Measurements from ENCODE around the gene NTN3.
"Not testable (repeated sequence)": the region's sequence is repeated elsewhere in the genome, so short reads cannot be mapped to it uniquely, and the experiment has no call there.

The NTN3 gene

DNA sequence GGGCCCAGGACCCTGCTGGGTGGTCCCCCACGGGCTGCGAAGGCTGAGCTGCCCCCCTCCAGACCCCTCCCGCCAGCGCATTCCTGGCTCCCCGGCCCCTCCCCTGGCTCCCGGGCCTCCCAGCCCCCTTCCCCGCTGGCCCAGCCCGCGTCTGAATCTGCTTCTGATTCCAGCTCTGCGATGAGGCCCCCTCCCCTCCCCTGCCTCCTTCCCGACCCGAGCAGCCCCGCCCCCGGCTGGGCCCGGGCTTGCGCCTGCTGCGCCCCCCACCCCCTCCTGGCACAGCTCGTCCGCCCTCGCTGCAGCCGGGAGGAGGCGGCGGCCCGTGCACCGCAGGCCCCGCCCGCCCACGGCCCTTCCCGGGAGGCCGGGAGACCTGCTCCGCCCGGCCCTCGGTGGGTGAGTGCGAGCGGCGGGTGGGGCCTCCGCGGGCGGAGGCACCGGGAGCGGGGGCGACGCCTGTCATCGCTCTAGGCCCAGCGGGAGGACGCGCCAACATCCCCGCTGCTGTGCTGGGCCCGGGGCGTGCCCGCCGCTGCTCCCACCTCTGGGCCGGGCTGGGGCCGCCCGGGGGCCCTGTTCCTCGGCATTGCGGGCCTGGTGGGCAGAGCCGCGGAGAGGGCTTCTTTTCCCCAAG is at the start of gene NTN3:
TSS of gene NTN3 (plus strand) at position 282 of the 637 bp plus-strand sequence. CDS start 405 bp downstream, outside the sequence.
- peak; percentile 93 for DNase-seq

DNA sequence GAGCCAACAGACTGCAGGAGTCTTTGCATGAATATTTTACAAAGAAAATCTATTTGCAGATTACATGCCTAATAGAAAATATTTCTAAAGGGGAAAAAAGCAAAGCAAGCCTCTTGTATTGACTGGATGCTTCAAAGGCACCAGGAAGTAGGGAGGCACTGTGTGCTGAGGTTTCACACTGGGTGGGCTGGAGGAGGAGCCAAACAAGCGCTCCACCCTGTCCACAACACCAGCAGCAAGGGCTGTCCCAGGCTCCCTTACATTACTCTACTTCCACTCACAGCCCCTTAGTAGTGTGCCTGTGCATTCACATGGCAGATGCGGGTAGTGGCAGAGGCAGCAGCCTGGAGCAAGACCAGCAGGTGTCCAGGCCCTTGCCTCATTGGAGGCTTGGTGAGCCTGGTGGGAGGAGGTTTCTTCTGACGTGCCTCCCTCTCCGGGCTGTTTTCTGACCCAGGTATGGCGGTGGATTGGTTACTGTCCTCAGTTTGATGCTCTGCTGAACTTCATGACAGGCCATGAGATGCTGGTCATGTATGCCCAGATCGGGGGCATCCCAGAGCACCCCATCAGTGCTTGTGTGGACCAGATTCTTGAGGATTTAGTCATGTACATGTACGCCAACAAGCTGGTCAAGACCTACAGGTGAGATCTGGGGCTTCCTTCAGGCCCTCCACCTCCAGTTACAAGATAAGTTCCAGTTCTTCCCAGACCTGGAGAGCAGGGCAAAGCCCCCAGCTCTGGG is 48.8 kb upstream of the NTN3 start:
- no peak for DNase-seq

DNA sequence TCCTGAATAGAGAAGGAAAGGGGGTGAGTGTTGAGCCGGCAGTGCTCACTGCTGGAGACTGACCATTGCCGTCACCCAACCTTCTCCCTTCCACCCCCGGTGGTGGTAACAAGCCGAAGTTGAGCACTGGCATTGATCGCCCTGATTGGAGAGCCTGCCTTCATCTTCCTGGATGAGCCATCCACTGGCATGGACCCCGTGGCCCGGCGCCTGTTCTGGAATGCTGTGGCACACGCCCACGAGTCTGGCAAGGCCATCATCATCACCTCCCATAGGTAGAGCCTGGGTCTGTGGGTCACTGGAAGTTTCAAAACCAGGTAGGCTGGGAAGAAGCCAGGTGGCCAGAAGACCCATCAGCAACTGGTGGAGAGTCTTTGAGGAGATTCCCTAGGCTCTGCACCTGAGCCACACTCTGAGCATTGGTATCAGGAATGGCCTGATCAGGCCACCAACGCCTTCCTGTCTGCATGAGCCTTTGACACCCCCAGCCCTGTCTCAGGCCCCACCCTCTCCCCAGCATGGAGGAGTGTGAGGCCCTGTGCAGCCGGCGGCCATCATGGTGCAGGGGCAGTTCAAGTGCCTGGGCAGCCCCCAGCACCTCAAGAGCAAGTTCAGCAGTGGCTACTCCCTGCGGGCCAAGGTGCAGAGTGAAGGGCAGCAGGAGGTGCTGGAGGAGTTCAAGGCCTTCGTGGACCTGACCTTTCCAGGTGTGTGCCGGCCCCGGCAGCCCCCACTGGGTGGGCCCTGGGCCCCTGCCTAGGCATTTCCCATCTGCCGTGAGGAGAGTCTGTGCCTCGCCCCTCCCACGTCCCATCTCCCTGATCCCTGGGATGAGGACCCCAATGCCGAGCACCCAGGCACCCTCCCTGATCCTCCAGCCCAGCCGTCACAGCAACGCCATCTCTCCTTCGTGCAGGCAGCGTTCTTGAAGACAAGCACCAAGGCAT is 46.8 kb upstream of the NTN3 start:
- DNase-seq = no peak

DNA sequence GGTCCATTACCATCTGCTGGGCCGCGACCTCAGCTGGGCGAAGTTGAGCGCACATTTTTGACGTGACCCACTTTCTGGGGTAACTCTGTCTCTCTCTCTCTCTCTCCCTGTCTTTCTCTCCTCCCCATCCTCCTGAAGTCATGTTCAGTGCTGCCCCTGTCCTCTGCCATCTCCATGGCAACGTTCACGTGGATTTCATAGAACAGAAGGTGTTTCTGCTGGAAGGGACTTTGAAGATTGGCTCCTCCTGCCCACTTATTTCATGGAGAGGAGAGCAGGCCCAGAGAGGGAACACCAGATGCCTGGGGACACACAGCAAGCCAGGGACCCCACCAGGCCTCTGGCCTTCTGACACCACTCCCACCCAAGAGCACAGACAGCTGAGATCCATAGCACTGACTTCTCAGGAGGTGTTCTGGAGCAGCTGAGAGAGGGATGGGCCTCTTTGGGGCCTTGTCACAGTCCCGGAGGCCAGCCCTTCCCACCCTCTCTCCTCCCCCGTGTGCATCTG is 46.0 kb upstream of the NTN3 start:
- DNase-seq = no peak

DNA sequence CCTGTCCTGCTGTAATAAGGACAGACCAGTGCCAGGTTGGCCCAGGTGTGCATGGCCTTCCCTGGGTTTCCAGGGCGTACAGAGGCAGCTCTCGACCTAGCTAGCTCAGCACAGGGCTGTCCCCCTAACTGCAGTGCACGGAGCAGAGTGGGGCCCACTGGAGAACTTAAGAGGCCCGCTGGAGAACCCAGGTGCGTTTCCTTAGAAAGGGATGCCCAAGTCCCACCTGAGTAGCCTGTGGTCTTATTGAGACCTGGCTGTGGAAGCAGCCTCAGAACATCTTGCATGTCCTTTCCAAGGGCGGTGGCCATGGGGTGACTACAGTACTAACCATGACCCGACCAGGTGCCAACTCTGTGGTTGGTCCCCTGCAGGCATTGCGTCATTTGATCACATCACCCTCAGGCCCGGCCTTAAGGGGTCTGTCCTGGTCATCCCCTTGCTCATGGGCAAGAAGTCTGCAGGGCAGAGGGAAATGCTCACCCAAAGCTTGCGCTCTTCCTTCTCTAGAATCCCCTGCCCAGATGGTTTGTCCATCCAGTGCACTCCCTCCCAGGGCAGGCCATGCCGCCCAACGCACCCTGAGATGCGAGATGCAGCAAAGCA is 45.2 kb upstream of the NTN3 start:
- DNase-seq = no peak

DNA sequence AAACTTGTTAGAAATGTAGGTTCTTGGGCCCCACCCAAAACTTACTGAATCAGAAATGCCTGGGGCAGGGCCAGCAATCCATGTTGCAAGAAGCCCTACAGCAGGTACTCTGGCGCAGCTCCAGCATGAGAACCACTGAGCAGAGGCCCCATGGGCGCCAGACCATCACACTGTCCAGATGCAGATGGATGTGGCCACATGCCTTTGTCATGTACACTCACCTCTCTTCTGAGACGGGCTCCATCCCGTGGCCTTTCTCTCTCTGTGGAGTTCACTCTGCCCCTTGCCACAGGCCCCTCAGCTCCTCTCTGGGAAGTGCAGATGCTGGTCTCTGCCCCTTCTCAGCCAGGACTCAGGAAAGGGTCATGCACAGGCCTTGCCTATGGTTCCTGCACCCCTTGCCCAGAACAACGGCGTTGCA is 44.1 kb upstream of the NTN3 start:
- DNase-seq = no peak

DNA sequence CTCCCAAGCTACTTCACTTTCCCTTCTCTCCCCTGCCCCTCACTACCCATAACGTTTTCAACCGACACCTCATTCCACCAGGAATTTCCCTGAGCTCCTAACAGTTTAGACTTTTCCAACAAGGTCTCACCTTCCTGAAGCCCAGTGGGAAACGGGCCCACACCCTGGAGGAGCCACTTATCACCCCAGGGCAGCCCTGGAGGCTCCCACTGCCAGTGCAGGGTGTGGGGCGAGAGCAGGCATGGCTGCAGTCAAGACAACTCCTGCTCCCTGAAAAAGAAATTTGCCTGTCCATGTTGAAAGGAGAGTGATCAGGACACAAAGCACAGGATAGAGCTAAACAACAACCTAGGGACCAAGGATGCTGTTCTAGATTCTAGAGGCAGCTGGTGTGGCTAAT is 43.6 kb upstream of the NTN3 start:
- no peak for DNase-seq

DNA sequence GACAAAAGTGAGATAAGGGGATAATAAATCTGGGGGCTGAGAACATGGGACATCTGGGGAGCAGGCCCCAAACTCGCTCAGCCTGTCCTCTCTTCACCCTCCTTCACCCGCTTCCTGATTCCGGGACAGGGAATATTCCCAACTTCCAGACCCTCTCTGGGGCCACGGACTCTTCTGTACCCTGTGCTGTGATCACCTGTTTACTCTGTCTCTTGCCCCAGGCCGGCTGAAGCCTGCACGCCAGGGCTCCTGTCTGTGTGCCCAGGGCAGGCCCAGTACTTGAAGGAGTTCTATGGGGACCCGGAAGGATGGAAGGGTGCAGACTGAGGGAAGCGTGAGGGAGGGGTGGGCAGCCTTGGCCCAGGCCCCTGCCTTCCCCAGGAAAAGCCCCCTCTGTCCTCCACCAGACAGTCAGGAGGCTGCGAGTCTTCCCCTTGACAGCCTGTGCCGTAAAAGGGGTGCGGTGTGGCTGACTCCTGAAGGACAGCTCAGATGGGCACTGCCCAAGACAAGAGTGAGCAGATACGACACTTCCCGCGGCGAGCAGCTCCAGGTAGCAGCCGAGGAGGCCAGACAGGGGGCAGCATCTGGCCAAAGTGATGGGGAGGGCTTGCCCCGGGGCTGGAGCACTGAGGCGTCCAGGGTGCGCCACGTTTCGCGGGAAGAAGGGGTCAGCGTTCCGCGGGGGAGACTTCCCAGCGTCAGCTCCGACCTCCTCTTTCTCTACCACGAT is 42.9 kb upstream of the NTN3 start:
- DNase-seq = peak; percentile 58

DNA sequence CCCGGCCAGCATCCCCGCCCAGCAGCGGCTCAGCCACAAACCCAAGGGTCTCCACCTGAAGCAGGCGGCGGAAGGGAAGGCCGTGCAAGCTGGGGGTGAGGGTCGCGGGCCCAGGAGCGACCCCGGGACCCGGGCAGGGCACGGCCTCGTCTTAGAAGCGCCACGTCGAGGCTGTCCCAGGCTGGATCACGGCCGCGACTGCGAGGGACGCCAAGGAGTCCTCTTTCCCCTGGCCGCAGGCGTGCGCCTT is 42.4 kb upstream of the NTN3 start:
- DNase-seq = no peak

DNA sequence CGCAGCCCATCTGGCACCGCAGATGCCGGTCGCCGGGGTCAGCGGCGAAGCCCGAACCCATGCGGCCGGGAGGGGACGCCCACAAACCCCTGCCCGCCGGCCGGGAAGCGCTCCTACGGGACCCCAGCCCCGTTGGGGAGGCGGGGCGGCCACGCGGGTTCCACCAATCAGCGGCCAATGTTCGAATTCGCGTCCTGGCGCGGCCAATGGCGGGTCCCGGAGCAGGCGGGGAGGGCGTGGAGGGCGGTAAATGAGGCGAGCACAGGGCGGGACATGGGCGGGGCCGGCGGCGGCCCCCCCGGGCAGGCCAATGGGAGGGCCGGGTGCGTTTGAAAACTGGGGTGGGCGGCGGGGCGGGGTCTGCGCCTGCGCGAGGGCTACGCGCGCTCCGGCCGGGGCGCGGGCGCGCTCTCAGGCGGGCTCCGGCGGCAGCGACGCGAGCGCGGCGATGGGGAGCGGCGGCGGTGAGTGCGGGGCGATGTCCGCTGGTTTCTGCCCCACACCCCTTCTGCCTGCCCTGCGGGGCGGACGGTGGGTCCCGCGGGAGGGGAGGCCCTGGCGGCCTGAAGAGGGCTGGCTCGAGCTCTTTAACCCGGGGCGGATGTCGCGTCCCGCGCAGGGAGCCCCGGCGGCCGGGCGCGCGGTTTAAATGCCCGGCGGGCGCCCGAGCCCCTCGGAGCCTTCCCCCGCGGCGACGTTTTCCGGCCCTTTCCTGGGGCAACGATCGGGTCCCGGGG is 41.9 kb upstream of the NTN3 start, which contains the start of gene CCNF:
TSS of gene CCNF (plus strand) at position 414 of the 737 bp plus-strand sequence. CDS start at position 449, 35 bp downstream.
- DNase-seq = peak; percentile 97

DNA sequence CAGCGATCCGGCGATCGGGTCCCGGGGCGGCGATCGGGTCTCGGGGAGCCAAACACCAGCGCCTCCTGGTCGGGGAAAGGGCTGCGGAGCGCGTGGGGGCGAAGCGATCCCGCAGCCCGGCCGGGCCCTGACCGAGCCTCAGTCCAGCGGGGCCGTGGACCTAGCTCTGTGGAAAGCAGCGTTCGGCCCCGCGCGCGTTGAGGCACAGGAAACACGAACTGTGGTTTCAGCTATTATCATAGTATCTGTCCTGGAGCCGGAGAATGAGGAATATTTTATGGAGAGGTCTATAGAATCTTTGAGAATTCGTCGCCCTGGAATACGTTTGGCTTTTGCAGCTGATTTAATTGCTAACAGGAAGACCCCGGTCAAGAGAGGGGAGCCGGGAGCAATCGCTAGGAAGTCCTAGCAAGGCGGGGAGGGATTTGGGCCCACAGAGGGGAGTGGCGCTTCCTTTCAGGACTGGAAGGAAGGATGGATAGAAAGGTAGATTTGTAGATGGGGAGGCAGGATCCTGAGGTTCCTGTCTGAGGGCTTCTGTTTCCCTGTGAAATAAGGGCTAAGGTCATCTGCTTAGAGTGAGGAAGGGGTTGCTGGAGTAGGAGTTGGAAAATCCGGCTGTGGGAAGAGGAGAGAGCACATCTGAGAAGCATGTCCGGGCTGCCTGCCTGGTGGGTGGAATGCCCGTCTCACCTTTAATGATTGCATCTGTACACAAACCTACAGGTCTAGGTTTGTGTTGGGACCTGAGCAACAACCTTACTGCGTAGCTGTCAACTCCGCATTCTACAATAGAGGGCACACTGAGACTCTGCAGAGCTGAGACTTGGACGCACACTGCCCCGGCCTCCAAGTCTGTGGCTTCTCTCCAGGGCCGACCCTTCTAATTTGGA is 41.1 kb upstream of the NTN3 start:
- peak; percentile 34 for DNase-seq

DNA sequence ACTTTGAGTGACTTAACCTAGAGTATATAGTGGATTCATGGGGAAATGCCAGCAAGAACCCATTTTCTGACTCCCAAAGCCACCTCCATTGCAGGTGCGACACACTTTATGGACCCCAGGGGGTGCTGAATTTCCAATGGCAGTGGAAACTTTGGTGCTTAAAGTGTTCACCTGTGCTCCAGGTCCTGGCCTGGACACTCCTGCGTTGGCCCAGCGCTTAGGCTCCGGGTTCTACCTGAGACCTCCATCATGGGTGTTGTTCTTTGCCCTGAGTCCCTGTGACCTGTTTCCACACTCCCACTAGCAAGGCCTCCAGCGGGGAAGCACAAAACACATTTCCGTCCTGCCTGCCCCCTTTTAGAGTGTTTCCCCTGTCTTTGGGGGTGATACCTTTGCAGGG is 38.8 kb upstream of the NTN3 start:
- DNase-seq = no peak

DNA sequence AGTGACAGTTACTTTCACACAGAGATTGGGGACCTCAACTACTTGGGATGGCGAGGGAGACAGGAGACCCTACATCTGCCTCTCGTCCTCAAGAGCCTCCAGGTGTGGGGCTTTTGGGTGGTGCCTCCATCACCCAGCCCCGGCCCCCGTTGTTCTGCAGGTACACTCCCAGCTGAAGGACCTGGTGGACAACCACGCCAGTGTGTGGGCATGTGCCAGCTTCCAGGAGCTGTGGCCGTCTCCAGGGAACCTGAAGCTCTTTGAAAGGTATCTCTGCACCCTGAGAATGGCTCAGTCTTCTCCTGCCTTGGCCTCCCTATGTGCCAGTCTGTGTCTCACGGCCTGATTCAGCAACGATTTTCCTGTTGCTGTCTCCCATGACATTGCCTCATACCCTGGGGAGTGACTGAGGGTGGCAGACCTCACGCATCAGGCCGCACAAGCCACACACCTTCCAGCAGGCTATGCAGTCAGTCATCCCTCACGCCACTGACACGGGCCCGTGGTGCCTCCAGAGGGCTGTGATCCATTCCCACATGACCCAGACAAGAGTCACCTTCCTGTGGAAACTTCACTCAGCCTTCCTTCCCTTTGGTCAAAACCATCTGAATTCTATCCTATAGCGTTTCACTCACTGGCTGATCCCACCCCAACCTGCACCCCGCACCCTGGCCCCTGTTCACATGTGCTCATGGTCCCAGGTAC is 38.1 kb upstream of the NTN3 start:
- no peak for DNase-seq

DNA sequence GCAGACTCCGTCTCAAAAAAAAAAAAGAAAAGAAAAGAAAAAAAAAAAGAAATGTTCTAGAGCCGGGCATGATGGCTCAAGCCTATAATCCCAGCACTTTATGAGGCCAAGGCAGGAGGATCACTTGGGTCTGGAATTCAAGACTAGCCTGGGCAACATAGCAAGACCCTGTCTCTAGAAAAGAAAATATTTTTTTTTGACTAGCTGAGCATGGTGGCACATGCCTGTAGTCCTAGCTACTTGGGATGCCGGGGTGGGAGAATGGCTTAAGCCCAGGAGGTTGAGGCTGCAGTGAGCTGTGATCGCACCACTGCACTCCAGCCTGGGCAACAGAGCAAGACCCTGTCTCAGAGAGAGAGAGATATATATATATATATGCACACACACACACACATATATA is 35.9 kb upstream of the NTN3 start:
- not testable (repeated sequence) for DNase-seq

DNA sequence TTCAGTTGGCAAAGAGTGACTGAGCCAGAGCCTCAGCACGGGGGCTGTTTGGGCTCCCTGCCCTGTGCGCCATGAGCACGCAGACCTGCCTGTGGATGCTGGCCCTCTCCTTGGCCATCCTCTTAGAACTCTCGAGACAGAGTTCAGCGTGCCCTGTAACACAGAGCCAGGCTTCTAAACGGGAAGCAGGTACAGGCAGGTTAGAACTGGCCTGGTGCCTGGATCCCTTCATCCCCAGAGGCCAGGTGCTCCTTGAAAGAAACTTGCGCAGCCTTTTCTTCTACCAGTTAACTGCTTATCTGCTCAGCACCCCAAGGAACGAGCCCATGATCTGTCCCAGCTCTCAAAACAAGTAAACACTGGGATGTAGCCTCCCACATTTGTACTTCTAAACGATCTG is 35.0 kb upstream of the NTN3 start:
- DNase-seq = no peak

DNA sequence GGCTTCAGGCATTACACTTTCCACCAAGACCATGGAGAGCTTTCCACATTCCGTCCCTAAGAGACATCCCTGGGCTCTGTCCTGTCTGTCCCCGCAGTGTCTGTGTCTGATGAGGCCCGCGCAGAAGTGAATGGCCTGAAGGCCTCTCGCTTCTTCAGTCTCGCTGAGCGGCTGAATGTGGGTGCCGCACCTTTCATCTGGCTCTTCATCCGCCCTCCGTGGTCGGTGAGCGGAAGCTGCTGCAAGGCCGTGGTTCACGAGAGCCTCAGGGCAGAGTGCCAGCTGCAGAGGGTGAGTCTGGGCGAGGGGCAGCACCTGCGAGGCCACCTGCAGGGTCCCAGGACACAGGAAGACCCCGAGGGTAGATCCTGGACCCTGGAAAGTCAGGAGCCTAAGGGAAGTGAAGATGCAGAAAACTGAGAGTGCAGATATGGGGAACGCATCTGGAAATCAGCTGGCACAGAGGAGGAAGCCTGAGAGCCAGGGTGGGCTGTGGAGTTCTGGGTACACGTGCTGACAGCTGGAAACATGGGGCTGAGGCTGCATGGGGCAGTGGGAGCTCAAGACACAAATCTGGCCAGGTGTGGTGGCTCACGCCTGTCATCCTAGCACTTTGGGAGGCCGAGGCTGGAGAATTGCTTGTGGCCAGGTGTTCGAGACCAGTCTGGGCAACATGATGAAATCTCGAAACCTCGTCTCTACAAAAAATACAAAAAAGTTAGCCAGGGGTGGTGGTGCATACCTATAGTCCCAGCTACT is 33.9 kb upstream of the NTN3 start:
- DNase-seq = no peak

DNA sequence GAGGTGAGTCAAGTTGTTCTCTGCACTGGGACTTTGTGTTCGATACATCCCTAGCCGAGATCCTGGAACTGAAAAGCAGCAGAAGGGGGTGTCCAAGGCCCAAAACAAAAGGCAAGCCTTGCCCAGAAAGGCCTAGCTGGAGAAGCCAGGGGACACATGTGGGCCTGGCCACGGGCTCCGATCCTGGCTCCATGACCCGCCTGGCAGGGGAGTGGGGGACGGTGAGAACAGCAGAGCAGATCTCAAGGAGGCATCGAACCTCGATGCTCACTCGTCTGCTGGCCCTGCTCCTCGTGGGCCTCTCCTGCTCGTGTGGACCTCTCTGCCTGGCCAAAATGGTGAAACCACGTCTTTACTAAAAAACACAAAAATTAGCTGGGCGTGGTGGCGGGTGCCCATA is 33.0 kb upstream of the NTN3 start:
- DNase-seq = no peak

DNA sequence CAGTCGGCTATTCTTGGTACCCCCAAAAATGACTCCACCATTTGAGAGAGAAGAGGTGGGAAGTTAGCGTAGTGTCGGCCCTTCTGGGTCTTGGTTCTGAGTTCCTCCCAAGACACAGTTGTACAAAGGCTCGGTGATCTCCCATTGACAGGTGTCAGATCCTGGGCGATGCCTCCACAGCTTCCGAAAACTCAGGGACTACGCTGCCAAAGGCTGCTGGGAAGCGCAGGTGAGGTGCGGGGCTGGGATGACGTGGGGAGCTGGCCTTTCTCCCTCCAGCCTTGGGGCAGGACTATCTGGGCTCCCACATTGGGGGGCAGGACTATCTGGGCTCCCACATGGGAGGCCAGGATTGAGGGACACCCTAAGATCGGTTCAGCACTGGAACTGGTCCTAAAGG is 31.5 kb upstream of the NTN3 start:
- no peak for DNase-seq
